ENCODE data around the gene MAP3K7CL. TPM values are rescaled to one million over a fixed set of nuclear protein-coding genes. Genes with fewer than 3 reads are reported as not detected.

Gene MAP3K7CL
- total and polyA plus RNA-seq, 2 of the 8 experiments (the other 6 are each of a cell fraction or from before 2014, with no cell fraction given): not detected

DNA sequence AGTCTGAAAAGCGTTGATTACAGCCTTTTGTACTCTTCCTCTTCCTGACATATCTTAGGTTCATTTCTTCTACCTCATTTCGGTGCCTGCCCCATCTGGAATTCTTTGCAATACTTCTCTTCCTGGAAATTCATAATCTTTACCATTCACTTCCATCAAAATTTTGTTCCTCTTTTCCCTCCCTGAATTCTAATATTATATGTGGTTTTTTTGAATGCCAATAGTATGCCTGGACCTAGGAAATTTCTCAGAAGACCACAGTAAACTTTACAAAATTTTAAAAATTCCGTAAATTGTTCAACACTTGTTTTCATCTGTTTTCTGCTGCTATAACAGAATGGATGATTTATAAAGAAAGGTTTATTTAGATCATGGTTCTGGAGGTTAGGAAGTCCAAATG is 76.8 kb downstream of the MAP3K7CL start (continued):
- TF ChIP-seq NANOG (IDR thresholded peaks at IDR 0.05; ENCODE audit: insufficient read depth, low read depth, low read length, poor library complexity, severe bottlenecking): no peak
